Body of pancreas (tissue), 4 donors: Measurements from ENCODE around the gene C17orf113. TPM values are rescaled to one million over a fixed set of nuclear protein-coding genes. Genes with fewer than 3 reads are reported as not detected.

Experiments
- ATAC-seq: fragments of 150-250 bp; one replicate; pipeline ENCODE4 v1.9.1; 2016
- DNase-seq, 4 donors: peaks; one replicate each; pipeline ENCODE4 v3.0.0-alpha.2; 2019
- H3K27ac ChIP-seq, 4 donors: fragments of 200-600 bp; sonication (generic); 1 replicate in 3 of 4; 2 replicates in 1 of 4; pipeline versions ENCODE4 v1.5.1 to v1.6.1; 2016 to 2019; ENCODE audit warnings: mild to moderate bottlenecking in 1 of 4, mixed read lengths in 1 of 4, moderate library complexity in 1 of 4
- H3K27me3 ChIP-seq, 2 donors: fragments of 200-600 bp; sonication (generic); one replicate each; pipeline ENCODE4 v1.6.0; 2016; ENCODE audit warnings: mild to moderate bottlenecking in 1 of 2
- H3K36me3 ChIP-seq, 2 donors: fragments of 200-600 bp; sonication (generic); replicated peaks in 1 of 2; 2 replicates each; pipeline ENCODE4 v1.5.1; 2016; ENCODE audit warnings: low read depth in 2 of 2; ENCODE audit not compliant: insufficient read depth in 1 of 2
- H3K4me1 ChIP-seq: fragments of 200-600 bp; sonication (generic); one replicate; pipeline ENCODE4 v1.6.0; 2016
- H3K4me3 ChIP-seq, 2 donors: fragments of 200-600 bp; sonication (generic); 1 replicate in 1 of 2; 2 replicates in 1 of 2; pipeline ENCODE4 v1.5.1; 2016 to 2019
- H3K9me3 ChIP-seq, 3 donors: fragments of 200-600 bp; sonication (generic); 1 replicate in 2 of 3; 2 replicates in 1 of 3; pipeline ENCODE4 v1.5.1; 2016
- POLR2A ChIP-seq, 3 donors: fragments of 450-650 bp; IDR thresholded peaks; one replicate each; pipeline ENCODE4 v1.6.1; 2016; ENCODE audit warnings: antibody characterized with exemption in 3 of 3, mild to moderate bottlenecking in 2 of 3
- WGBS, 2 donors: methylation state at CpG; one replicate each; pipeline ENCODE4 v1.1.5; 2017; 5-methylcytosine and 5-hydroxymethylcytosine counted together
- intact Hi-C: fragments of 100-400 bp; cut with DNase I; formaldehyde crosslinking; loops from one replicate; pipeline ENCODE4 v1.15.1; 2023
- total RNA-seq, 2 donors: library from RNA; depleted of rRNA; stranded (reverse); fragments of >200 nt; gene quantifications; one replicate each; pipeline ENCODE4 v1.1.0, GENCODE V29; 2016
- TF ChIP-seq, protein P1 (sequence below), 7 experiments: fragments of 450-650 bp in 4 of 7; fragments of 200-600 bp in 3 of 7; sonication (generic) in 3 of 7; IDR thresholded peaks; one replicate each; pipeline ENCODE4 v1.5.1; 2016 to 2019; ENCODE audit warnings: antibody characterized with exemption in 7 of 7

C17orf113 gene
- total RNA-seq, 2 donors from 2014 or later = 1.6 to 4.4 TPM

DNA sequence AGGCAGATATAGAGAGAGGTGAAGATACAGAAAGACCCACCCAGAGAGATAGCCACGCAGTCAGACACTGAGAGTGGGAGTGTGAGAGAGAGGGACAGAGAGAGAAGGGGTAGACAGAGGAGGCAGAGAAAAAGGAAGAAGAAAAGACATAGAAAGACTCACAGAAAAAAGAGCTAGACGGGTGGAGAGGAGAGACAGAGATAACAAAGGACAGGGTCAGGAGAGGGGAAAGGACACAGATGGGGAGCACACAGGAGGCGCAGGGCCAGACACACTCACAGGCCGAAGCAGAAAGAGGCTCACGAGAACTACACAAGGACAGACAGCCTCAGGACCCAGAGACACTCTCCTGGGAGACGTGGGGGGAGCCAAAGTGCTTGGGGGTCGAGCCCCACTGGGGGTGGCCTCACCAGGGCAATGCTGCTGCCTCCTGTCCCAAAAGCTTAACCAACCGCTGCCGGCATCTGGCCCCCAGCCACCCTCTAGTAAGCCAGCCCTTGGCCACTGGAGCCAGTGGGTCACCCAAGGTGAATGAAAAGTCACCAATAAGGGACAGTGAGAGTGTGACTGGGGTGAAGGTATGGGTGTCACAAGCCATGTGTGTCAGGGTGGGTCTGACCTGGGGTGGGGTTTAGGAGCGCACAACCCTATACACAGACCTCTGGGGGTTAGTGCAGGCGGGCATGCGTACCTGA, 44.1 kb upstream of the C17orf113 start:
- Histone ChIP-seq H3K27ac (no peak overlapping the region), H3K9me3 (no peaks in the 10 kb centered on the region), H3K4me3 (no peak overlapping the region), H3K36me3 (no peaks in the 10 kb centered on the region), H3K27me3 (no peaks in the 10 kb centered on the region), H3K4me1 (peaks cover 7% of the 10 kb centered on the region)
- no peak for TF ChIP-seq POLR2A (IDR thresholded peaks at IDR 0.05)
- TF ChIP-seq, protein P1, sequence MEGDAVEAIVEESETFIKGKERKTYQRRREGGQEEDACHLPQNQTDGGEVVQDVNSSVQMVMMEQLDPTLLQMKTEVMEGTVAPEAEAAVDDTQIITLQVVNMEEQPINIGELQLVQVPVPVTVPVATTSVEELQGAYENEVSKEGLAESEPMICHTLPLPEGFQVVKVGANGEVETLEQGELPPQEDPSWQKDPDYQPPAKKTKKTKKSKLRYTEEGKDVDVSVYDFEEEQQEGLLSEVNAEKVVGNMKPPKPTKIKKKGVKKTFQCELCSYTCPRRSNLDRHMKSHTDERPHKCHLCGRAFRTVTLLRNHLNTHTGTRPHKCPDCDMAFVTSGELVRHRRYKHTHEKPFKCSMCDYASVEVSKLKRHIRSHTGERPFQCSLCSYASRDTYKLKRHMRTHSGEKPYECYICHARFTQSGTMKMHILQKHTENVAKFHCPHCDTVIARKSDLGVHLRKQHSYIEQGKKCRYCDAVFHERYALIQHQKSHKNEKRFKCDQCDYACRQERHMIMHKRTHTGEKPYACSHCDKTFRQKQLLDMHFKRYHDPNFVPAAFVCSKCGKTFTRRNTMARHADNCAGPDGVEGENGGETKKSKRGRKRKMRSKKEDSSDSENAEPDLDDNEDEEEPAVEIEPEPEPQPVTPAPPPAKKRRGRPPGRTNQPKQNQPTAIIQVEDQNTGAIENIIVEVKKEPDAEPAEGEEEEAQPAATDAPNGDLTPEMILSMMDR (IDR thresholded peaks at IDR 0.05) = no peak
- no peak for DNase-seq
- no peak for ATAC-seq
- intact Hi-C loops = no loop called here
- 78 to 86% methylated on average over 10 to 12 of the region's 12 CpGs for WGBS, 2 donors

DNA sequence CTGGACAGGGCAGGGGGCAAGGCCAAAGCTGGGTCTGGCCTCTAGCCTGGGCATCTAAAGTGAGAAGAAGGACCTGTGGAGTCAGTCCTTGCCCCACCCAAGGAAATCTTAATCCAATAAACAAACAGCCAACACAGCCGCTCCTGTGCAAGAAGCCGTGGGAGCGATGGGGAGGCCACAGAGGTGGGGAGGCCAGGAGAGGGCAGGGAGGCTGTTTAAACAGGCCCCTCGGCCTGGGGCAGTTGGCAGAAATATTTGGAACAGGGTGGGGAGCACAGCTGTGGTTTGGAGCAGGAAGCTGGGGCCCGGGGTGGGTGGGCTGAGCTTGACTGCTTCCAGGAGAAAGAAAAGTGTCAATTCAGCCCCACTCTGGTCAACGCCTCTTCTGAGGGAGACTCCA, 42.5 kb upstream of the C17orf113 start:
- intact Hi-C loops = no loop called here

DNA sequence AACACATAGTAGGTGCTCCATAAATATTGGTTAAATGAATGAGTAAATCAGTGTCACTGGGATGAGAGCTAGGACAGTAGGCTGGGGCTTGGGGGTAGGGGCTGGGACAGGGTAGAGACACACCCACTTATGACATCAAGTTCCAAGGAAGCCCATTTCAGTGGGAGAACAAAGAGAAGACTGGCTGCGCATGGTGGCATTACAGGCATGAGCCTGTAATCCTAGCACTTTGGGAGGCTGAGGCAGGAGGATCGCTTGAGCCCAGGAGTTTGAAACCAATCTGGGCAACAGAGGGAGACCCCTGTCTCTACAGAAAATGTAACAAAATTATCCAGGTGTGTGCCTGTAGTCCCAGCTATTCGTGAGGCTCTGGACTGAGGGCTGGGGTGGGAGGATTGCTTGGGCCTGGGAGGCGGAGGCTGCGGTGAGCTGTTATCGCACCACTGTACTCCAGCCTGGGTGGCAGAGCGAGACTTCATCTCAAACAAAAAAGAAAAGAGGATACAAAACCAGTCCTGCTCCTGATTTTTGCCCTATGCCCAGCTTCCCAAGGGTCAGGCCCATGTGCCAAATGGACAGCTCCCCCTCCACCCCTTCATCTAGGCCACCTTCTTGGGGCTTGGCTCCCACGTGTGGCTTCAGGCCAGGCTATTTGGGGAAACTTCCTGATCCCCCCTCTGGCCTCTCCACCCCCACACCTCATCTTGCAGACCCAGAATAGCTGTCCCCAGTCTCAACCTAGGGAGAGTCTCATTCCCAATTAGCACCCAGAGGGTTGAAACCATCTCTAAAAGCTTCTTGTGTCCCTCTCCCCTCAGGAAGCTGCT, 40.8 kb upstream of the C17orf113 start:
- H3K27ac ChIP-seq = no peak overlapping the region
- H3K4me1 ChIP-seq = no peaks in the 10 kb centered on the region
- DNase-seq (no peak), ATAC-seq (no peak)
- 84 to 86% methylated on average over 8 of the region's 8 CpGs for WGBS, 2 donors
- intact Hi-C loops = no loop called here
- H3K36me3 ChIP-seq = no peaks in the 10 kb centered on the region
- H3K9me3 ChIP-seq = no peaks in the 10 kb centered on the region
- no peak overlapping the region for H3K4me3 ChIP-seq
- no peak for TF ChIP-seq POLR2A (IDR thresholded peaks at IDR 0.05)
- TF ChIP-seq, protein P1 (IDR thresholded peaks at IDR 0.05) = no peak
- H3K27me3 ChIP-seq = no peaks in the 10 kb centered on the region

More for the DNA sequence above, 42.5 kb upstream of the C17orf113 start:
- Histone ChIP-seq H3K36me3 (no peaks in the 10 kb centered on the region), H3K4me1 (peaks cover 3% of the 10 kb centered on the region), H3K9me3 (no peaks in the 10 kb centered on the region), H3K27me3 (no peaks in the 10 kb centered on the region), H3K27ac (no peak overlapping the region), H3K4me3 (no peak overlapping the region)
- DNase-seq (no peak), ATAC-seq (no peak)
- 75 to 82% methylated on average over 5 to 6 of the region's 6 CpGs for WGBS, 2 donors
- TF ChIP-seq, protein P1 (IDR thresholded peaks at IDR 0.05) = no peak
- no peak for TF ChIP-seq POLR2A (IDR thresholded peaks at IDR 0.05)

DNA sequence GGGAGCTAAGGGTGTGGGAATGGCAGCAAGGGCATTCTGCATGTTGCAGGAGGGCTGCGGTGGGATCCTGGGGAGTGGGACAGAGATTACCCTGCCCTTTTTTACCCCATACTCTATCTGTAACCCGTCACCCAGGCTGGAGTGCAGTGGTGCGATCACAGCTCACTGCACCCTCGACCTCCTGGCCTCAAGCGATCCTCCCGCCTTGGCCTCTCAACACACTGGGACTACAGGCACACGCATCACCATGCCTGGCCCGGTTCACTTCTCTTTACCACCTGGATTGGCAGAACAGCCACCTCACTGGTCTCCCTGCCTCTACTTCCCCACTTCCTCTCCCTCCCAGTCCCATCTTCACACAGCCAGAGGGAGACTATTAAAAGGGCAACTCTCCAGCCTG, 38.3 kb upstream of the C17orf113 start:
- Histone ChIP-seq H3K9me3 (no peaks in the 10 kb centered on the region), H3K4me1 (no peaks in the 10 kb centered on the region), H3K27ac (no peak overlapping the region), H3K27me3 (no peaks in the 10 kb centered on the region), H3K36me3 (no peaks in the 10 kb centered on the region), H3K4me3 (no peak overlapping the region)
- intact Hi-C loops = no loop called here
- no peak for TF ChIP-seq POLR2A (IDR thresholded peaks at IDR 0.05)
- TF ChIP-seq, protein P1 (IDR thresholded peaks at IDR 0.05) = no peak
- ATAC-seq (no peak), DNase-seq (no peak)
- WGBS, 2 donors = 82 to 87% methylated on average over 7 to 8 of the region's 8 CpGs
